COLO668 (cell line): Measurements from ENCODE around the gene CTBP1.

Experiments
- DNase-seq: peaks from one replicate; lab custom pipeline; 2025; ENCODE audit not compliant: unreplicated experiment; lab: John Stamatoyannopoulos, UW

Gene CTBP1

DNA sequence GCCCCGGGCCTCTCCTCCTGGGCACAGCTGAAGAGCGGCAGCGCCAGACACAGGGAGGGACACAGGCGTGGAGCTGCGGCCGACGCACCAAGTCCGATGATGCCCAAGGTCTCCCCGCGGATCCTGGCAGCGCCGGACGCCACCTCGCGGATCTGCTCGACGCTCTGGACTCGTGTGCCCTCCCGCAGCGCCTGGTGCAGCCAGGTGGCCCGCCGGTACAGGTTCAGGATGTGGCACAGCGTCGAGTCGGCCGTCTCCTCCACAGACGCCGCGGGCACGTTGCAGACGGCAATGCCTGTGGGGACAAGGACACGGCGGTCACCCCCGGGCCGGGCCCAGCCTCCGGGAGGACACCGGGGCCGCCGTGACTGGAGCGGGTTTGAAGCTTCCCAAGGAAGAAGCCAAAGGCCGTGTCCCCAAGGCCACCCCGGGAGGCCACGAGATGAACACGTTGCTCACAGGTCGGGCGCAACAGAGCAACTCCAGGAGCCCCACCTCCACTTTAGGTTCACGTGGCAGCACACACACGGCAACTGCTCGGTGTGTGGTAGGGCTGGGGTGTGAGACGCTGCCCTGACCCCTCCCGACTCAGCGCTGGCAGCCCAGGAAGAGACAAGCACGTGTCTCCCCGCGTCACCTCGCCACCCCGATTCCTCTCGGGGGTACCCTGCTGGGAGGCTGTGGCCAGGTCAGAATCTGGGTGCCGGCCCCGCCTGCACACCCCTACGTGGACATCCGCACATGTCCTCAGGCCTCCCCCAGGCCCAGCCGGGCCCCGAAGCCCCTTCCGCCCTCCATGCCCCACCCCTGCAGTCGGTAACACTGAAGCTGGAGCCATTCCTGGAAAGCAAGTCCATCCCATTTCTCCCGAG is 23.4 kb downstream of the CTBP1 start:
- DNase-seq: no peak

DNA sequence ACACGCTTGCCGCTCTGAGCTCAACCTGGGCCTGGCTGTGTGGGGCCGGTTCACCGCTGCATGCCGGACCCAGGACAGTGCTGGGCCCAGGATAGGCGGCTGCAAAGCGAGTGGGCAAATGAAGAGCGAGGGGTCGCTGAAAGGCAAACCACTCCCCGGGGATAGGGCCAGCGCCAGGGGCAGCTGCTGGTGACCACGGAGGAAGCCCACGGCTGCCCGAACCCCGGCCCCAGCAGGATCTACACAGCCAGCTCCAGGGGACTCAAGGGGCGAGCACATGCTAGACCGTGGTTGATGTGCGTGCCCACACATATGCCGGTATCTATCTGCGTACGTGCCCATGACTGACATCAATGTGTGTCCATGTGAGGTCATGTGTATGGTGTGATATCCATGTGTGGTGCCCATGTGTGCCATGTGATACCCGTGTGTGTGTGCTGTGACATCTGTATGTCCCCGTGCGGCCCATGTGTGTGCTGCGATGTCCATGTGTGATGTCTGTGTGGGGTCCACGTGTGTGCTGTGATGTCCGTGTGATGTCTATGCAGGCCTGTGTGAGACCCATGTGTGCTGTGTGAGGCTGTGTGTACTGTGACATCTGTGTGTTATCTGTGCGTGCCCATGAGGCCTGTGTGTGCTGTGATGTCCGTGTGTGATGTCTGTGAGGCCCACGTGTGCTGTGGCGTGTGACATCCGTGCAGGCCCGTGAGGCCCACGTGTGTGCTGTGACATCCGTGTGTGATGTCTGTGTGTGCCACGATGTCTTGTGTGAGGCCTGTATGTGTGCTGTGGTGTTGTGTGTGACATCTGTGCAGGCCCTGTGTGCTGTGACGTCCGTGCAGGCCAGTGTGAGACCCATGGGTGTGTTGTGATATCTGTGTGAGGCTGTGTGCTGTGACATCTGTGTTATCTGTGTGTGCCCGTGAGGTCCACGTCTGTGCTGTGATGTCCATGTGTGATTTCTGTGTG is 24.8 kb downstream of the CTBP1 start:
- DNase-seq: no peak

DNA sequence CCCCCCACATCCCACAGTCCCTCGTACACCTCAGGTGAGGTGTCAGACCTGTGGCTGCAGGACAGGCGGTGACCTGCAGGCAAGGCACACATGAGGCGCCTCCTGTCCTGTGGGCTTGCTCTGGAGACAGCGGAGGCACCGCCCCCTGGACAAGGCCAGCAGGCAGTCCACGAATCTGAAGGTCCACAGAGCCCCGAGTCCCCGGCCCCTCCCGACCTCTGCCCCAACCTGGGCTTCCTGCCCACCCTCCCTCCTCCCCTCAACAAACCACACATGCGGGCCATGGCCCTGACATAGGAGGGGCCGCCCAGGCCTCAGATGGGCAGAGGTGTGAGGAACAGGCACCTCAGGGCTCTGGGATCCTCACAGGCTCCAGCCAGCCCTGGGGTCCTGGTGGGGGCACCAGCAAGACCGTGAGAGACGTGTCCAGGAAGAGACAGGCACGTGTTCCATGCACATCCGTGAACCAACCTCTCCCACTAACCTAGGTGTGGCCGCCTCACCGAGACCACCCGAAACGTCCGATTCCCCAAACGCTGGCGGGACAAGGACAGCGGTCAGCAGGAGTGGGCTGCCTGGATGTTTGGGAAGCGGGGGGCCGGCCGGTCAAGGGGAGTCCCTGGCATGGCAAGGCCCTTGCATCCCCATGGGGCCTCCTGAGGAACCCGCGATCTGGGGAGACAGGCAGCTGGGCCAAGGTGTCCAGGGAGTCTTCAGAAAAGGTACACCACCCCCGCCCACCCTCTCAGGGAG is 25.8 kb downstream of the CTBP1 start:
- DNase-seq: no peak

DNA sequence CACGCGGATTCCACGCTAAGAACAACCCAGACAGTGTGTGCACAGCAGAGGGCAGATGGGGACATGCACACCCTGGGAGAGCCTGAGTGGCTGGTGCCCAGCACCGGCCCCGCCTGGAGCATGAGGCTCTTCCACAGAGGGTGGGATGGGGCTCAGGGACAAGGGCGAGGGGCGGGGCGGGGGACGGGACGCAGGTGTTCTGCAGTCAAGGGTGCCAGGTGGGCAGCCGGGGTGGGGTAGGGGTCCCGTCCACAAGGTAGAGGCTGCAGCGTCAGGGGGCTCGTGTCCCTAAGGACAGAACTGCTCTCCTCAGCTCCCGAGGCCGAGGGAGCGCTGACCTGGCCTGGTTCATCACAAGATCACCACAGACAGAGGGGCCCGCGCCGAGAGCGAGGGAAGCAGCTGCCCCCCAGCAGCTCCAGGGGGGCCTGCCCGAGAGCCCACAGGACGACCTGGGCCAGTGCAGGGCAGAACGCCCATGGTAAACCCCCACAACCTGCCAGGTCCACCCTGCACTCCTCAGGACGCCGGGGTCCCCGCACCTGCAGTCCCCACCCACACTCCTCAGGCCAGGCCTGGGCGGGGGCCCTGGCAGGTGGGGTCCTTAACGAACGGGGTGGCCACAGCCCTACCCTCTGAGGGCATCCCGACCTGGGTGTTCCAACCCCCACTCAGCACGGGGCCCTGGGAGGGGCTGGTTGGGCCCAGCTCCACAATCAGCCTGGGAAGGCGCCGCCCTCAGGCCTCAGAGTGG is 26.7 kb downstream of the CTBP1 start:
- no peak for DNase-seq

DNA sequence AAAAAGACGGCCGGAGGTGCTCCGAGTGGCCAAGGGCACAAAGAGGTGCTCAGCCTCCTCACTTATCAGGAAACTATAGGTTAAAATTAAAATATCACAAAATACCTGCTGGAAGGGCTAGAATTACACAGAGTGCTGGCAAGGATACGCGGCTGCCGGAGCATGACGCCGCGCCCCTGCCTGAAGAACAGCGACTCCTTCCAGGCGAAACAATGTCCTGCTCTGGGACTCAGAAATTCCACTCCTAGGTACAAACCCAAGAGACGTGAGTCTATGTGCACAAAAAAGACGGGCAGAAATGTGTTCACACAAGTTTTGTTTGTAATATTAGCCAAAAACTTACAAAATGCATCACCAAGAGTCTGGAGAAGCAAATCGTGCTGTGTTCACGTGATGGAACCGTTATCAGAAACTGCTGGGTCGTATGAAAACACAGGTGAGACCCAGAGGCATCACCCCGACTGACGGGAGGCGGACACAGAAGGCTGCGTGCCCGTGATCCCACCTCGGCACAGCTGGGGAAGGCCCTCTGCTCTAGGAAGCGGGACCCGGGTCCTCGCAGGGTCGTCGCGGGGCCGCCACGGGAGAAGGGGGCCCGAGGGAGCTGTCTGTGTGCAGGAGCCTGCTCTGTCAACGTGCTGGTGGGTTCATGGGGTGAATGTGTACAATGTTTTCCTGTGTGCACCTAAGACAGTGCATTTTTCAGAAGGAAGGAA is 27.6 kb downstream of the CTBP1 start:
- DNase-seq: no peak

DNA sequence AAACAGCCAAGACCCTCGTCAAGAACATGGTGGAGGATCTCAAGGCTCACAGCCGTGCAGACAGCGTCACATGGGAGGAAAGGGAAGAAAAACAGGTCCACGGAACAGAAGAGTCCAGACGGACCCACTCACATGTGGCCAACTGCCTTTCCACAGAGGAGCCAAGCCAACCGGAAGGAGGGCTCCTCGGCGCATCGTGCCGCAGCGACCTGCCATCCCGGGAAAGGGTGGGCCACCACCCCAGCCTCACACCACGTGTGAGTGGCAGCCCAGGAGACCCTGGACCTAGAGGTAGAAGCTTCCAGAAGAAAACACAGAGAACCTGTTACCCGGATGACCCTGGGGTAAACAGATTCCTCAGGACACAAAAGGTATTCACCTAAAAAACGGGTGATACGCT is 28.4 kb downstream of the CTBP1 start:
- DNase-seq: no peak

DNA sequence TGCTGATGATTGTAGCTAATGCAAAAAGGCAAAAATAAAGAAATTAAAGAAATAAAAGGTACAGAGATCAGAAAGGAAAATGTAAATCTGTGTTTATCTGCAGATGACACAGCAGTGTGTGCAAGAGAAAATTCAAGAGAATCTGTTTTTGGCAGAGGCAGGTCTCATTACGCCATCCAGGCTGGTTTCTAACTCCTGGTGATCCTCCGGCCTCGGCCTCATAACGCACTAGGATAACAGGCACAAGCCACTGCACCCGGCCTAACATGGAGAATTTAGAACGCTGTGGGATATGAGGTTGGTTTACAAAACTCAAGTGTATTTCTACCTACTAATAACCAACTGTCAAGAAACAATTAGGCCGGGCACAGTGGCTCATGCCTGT is 29.4 kb downstream of the CTBP1 start:
- no peak for DNase-seq

DNA sequence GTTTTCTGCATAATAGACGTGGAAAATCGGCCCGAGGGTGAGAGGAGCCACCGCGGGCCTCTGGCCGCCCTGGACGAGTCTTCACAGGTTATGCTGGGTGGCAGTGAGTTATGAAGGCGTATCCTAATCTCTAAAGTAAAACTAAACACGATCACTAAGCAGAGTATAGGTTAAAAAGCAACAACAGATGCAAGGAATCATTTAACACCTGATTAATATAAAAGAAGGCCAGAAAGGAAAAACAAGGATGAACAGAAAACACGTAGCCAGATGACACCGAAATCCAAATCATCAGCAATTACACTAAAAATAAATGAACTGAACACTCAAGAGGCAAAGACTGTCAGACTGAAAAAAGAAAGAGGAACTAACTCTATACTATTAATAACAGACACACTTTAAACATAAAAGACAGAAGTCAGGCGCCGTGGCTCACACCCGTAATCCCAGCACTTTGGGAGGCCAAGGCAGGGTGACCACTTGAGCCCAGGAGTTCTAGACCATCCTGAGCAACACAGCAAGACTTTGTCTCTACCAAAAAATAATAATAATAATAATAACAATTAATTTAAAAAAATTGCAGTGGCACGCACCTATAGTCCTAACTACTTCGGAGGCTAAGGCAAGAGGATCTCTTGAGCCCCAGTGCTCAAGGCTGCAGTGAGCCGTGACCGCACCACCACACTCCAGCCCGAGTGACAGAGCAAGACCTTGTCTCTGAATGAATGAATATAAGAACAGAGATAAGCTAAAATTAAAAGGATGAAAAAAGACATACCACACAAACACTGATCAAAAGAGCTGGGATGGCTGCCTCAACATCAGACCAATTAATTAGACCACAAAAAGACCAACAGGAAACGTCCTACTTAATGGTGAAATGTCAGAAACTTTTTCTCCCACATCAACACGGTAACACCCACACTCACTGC is 30.0 kb downstream of the CTBP1 start:
- DNase-seq: no peak

DNA sequence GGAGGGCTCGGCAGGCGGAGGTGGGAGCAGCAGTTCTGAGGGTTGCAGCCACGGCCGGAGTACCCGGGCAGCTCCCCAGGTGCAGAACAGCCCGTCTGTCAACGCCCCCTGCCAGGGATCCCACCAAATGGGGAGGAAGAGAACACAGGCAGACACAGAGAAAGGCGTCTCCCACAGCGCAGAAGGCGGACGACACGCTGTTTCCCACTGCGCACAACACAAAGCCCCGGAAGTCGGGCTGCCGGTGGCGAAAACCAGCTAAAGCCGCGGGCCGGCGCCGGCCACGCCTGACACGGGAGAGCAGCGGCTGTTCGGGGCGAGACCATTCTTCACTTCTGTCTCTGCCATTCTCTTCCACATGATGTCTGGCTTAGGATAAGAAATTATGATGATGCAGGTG is 31.6 kb downstream of the CTBP1 start:
- DNase-seq: no peak

DNA sequence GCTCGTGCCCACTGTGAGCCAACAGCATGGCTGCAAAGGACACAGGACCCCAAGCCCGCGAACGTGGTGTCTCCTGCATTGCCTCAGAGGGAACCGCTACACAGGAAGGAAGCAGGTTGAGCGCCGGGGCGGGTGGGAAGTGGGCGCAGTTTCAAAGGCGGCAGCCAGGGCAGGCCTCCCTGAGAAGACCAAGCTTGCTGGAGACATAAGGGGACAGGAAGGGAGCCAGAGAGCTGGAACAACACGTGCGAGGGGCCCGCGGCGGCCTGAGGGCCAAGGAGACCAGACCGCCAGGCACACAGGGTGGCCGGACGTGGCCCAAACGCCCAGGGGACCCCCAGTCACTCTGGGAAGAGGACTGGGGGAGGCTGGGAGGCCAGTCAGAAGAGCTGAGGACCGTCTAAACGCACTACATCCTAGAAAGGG is 32.0 kb downstream of the CTBP1 start:
- no peak for DNase-seq

DNA sequence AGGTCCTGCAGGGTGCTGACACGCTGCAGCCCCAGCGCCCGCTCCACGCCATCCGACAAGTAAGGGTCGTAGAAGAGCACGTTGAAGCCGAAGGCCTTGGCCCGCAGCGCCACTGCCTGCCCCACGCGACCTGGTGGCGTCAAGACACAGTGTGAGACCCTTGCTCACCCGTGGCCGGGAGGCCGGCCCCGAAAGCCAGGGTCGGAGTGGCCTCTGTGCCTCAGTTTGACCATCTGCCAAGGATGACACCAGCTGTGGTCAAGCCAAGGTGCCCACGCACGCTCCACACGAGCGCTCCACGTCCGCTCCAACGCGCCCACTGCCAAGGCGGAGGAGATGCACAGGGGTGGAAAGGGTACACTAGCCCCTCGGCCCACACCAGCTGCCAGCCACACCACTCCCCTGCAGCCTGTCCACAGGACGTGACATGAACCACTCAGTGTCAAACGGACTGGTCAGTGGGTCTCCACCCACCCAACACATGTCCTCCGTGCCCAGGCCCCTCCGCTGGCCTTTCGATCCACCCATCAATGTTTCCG is 32.8 kb downstream of the CTBP1 start:
- no peak for DNase-seq

DNA sequence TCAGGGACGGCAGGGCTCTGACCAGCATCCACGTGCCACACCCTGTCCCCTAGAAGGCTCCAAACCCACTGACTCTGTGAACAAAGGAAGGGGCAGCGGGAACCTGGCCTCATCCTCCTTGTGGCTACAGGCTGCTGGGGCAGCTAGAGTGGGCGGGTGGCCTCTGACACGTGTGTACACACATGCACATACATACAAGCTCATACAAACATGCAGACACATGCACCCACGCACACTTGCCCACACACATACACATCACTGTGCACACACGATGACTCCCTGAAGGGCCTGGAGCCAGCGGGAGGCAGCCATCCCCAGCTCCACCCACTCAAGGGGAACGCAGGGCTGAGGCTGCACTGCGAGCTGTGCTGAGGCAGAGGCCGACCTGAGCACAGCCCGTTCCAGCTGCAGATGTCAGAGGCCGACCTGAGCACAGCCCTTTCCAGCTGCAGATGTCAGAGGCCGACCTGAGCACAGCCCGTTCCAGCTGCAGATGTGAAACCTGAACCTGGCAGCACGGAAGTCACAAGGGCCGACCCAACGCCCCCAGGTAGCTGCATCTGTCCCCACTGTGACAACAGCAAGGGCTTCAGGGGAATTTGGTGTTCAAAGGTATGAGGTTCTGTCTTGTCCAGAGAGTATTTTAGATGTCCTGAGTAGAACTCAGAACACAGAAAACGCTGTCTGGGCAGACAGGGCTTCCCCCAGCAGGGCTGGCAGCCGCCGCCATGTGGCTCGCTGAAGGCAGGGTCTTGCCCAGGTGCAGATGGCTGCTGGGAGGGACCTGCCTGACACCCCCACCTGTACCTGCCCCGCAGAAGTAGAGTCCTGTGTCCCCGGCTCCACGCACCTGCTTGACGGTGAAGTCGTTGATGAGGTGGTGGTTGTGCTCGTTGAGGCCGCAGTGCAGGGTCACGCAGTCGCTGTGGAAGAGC is 33.5 kb downstream of the CTBP1 start:
- no peak for DNase-seq

DNA sequence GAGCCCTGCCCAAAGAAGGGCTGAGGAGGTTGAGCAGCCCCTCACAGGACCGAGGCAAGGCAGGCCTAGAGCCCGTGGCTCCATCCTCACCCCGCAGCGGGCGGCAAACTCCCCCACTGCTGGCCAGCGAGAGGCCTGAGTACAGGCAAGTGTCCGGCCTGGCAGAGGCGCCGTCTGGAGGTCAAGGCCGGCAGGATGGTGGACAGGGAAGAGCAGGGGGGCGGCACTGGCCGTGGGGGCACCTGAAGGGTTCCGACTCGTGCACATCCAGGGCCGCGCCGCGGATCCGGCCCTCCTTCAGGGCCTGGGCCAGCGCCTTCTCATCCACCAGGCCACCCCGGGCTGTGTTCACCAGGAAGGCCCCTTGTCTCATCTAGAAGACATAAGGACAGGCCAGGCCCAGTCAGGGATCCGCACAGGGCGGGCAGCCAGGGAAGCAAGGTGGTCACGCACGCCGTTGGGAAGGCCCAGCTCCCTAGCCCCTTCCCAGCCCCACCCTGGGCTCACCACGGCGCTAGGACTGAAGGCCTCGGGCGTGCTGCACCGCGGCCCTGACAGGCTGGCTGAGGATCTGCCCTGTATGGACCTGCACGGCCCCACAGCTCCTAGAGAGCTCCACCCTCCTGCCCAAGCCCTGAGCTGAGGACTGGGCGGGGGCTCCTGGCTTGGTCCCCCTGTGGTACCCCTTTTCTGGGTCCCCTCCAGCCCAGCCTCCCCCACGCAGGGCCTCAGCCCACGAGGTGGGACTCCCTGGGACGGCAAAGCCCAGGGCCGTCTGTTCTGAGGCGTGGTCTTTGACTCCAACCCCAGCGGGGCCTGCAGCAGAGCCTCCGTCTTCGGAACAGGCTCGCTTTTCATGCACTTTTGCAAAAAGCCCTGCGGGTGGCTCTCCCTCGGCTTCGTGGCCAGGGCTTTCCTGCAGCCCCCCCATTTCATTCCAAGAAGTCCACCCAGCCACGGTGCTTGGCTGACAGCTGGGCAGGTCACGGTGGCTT is 34.5 kb downstream of the CTBP1 start:
- no peak for DNase-seq

DNA sequence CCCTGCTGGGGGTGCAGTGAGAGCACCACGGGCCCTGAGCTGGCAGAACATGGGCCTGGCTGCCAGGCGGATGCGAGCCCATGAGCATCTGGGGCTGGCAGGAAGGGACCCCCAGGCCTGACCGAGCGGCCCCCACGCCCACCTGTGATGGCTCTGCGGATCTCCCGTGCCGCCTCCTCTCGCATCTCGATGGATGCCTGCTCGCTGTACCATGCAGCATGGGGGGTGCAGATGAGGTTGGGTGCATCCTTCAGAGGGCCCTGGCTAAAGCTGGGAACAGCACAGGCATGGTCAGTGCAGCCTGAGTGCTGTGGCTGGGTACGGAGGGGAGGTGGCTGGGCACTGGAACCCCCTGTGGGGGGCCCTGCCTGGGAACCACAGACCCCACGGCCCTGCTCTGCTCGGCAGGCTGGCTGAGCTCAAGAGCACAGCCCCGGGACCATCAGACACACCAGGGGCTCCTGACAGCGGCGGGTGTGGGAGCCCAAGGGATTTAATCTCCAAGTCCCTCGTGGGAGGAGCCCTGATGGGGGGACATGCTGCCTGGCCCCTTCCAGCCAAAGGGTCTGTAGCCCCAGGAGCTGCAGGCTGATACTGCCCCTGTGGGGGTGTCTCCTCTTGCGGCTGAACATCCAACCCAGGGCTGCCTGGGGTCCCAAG is 35.5 kb downstream of the CTBP1 start:
- no peak for DNase-seq

DNA sequence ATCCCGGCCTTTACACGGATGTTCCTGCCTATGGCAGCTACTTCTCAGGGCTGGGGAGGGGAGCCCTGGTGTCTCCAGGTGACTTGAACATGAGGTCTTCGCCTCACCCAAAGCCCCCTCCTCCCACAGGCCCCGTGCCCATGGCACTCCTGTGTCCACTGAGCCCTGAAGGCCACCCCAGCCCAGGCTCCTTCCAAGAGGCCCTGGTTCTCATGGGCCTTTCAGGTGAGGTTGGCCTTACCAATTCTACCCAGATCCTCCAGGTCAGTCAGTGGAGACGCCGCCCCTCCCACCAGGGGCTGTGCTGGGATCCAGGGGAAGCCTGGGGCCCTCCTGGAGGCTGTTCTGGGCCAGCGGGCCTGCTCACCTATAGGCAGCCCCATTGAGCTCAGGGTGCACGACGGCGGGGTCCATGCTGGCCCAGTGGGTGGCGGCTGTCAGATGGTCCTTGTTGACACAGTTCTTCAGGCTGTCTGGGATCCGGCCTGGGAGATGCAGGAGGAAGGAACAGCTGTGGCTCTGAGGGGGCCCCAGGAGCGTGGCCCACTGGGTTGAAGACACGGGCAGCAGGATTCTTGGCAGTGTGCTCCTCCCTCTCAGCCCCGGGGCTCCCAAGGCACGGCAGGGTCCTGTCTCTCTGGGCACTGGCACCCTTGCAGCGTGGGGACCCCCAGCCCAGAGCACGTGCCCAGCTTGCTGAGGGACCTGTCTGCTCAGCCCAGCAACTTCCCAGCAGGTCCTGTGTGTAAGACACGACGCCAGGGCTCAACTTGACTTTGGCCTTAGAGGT is 36.2 kb downstream of the CTBP1 start:
- no peak for DNase-seq
